HL-60/S4 (cell line): Measurements from ENCODE around the gene RGP1.

Experiments used
- in situ Hi-C: fragments of 300-500 bp; cut with MboI; formaldehyde crosslinking; loops from 2 replicates; pipeline ENCODE4 v1.14.3; 2022; ENCODE audit warnings: low sequenced_read_pairs

The RGP1 gene

DNA sequence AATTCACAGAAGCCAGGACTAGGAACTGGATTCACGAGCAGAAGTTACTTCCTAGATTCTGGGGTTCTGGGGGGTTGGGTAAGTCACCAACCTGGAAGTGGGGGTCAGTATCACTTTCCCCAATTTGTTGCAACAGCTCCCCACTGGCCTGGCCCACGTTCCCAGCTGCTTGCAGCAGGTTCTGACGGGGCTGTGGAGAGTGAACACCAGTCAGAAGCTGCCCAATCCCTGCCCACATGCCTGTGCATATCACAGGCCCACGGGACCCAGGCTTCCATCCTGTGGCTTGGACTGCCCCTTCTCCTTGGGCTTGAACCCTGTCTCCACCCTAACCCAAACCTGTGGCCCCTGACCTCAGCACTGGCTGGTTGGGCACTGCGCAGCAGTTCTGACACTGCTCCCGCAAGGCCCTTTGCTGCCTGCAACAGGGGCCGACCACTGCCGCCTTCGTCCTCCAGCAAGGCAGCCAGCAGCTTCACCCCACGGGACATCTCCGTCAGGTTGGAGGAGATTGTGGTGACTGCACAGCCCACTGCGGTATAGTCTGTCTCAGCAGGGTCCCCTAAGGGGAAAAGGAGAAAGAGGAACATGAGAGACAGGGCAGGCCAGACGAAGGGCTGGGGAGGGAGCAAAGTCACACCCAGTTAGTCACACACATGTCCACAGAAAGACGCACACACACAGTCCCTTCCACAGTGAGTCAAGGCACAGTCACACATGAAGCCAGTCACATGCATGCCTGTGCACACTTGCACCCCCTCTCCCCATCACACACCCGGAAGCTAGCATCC is 30.2 kb upstream of the RGP1 start:
- in situ Hi-C loops: no loop called here

GRCh38 chr9:35719546-35719945 is 29.5 kb upstream of the RGP1 start:
- in situ Hi-C loops: no loop called here

DNA sequence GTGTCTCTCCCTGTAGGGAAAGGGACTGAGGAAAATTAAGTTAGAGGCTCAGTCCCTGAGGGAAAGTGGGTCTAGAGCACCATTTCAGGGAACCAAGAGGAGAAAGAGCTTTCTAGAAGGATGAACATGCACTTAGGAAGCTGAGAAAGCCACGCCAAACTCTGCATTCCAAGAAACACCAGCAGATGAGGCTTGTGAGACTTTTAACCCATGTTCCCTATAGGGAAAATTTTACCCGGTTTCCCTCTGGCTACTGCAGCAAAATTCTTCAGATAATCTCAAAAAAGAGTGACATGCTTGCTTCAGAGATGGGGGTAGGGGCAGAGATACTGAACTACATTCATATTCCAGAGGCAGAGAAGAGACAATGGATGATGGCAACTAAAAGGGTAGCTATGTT is 25.7 kb upstream of the RGP1 start:
- in situ Hi-C loops: no loop called here

DNA sequence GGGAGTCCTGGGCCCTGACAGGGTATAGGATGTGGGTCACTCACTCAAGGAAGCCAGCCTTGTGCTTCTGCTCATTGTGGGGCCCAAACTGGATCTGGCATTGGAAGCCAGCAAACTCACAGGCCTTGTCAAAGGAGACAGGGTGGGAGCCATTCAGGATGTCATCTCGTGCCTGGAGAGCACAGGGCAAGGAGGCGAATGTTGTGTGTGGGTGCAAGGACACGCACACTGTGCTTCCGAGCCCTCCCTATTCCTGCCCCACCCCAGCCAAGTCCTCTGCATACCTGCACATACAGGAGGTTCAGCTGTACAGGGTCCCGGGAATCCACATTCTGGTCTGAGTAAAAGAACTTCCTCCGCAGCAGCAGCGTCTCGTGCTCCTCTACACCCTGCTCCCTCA is 25.2 kb upstream of the RGP1 start:
- in situ Hi-C loops: no loop called here

- in situ Hi-C loops: loop anchor here (5.0 kb wide), 1 partner anchor 68 kb away; the partner anchor contains the start of genes CCDC107 and RMRP
Measured at GRCh38 chr9:35725362-35725761, 23.7 kb upstream of the RGP1 start.

- in situ Hi-C loops: loop anchor here (5.0 kb wide), 1 partner anchor 70 kb away; the partner anchor contains the start of genes CCDC107 and RMRP
Measured at GRCh38 chr9:35726931-35727330, 22.2 kb upstream of the RGP1 start.

GRCh38 chr9:35727676-35728040 is 21.4 kb upstream of the RGP1 start:
- in situ Hi-C loops: loop anchor here (5.0 kb wide), 1 partner anchor 70 kb away; the partner anchor contains the start of genes CCDC107 and RMRP

DNA sequence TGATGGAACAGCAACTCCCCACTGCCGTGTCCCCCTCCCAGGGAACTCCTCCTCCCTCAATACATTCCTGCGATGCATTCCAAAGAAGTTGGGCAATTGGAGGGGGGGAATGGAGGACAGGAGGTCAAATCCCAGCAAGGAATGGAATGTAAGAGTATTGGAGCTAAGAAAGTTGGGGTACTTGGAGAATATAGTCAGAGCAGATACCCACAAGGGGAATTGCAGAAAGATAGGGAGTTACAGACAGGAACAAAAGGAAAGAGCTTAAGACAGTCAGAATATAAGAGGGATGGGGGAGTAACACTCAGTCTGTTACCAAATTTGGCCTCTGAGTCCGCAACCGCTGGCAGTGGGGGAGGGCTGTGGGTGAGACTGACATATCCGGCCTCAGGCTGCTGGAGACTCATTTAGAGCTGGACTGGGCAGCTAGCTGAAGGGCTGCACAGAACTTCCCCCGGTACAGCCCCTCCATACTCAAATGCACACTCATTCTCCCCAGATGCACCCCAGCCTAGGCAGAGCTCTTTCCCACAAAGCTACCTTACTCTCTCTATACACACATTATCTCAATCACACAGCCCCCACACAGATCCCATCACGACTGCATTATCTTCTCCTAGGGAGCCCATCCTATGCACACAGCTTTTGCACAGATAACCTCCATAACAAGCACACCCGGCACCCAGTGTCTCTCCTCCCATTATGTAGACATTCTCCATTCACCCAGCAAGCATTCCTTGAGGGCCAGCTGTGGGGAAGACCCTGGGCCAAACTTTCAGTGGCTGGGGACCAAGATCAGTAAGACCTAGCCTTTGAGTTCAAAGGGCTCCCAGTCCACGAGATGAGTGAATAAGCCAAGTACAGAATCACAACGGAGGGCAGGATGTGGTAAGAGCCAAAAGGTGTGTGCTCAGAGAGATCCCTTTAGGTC is 20.8 kb upstream of the RGP1 start:
- in situ Hi-C loops: loop anchor here (5.0 kb wide), 1 partner anchor 71 kb away; the partner anchor contains the start of genes CCDC107 and RMRP

DNA sequence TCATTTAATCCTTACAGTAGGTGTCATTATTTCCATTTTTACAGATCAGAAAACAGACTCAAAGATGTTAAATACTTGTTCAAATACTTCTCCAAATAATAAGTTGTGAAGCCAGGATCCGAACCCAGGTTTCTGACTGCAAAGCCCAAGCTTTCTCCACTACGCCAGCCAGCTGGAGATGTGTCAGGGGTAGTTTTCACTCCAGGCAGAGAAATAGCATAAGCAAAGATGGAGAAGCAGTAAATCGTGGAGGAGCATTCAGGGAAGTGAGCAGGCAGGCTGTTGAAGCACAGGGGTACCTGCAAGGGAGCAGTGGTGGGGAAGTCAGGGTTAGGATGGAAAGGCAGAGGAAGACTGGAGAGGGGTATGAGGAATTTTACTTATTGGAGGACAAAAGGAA is 20.0 kb upstream of the RGP1 start:
- in situ Hi-C loops: loop anchor here (5.0 kb wide), 1 partner anchor 72 kb away; the partner anchor contains the start of genes CCDC107 and RMRP

DNA sequence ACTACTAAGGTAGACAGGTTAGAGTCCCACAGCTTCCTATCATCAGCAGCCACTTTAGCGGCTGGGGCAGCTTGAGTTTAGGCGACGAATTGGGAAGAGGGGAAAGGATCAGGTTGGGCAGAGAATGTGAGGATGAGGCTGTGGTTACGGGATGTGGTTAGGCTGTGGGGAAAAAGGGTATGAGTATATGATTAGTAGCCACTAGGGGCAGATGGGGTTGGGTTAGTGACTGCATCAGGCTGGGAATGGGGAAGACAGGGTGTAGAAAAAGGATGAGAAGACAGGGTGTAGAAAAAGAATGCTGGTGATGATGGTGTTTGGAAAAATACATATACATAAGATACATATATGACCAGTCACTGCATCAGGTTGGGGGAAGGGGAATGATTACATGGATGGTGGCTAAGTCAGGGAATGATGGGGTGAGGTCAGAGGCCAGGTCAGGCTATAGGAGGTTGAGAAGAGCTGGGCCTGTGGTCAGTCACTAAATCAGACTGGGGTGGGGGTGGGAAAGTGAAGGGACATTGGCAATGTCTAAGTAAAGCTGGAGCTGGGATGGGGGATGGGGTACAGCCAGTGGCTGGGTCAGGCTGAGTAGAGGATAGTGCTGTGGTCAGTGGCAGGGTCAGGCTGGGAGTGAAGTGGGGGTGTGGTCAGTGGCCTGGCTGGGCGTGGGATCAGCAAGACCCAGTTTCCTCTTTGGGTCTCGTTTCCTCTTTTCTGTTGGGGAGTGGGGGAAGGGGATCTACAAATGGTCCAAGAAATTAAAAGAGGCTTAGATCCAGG is 19.2 kb upstream of the RGP1 start:
- in situ Hi-C loops: loop anchor here (5.0 kb wide), 1 partner anchor 73 kb away; the partner anchor contains the start of genes CCDC107 and RMRP

DNA sequence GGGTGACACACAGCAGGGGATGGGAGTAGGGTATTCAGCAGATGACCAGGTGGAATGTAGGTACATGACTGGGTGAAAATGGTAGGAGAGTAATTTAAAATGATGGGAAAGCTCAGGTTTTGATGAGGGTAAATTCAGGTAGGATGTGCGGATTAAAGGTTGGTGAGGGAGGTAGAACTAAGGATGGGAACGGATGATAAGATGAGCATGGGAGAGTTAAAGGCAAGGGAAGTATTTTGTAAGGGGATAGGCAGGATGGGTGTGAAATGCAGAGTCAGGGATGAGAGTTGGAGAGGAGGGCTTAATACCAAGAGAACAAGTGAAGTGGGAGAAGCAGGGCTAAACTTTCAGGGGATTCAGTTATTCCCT is 18.6 kb upstream of the RGP1 start:
- in situ Hi-C loops: no loop called here

- in situ Hi-C loops: no loop called here
Measured at GRCh38 chr9:35731415-35732184, 17.5 kb upstream of the RGP1 start.

DNA sequence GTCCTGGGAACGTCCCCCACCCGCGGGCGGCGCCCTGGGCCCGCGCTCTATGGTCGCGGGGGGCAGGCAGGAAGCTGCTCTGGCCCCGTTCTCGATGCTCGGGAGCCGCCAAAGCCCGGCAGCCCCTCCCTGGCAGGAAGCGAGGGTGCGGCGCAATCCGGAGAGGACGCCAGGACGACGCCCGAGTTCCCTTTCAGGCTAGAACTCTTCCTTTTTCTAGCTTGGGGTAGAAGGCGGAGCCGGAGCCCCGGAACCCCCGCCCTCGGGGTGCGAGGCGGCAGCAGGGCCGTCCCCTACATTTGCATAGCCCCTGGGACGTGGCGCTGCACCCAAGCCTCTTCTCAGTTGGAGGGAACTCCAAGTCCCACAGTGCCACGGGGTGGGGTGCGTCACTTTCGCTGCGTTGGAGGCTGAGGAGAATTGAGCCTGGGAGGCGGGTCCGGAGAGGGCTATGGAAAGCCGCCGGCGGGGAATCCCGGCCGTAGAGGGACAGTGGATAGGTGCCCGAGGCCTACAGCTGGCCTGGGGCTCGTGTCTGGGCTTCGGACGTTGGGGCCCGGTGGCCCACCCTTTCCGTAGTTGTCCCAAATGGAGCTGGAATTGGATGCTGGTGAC is 16.8 kb upstream of the RGP1 start, which contains the start of the genes CREB3 and TLN1:
CREB3 (plus strand) TSS at position 482 of the 615 bp plus-strand sequence; CDS start at position 589, 107 bp downstream.
TLN1 (minus strand) TSS at position 11 of the 615 bp plus-strand sequence. CDS start 6,501 bp downstream, outside the sequence.
- in situ Hi-C loops: no loop called here

DNA sequence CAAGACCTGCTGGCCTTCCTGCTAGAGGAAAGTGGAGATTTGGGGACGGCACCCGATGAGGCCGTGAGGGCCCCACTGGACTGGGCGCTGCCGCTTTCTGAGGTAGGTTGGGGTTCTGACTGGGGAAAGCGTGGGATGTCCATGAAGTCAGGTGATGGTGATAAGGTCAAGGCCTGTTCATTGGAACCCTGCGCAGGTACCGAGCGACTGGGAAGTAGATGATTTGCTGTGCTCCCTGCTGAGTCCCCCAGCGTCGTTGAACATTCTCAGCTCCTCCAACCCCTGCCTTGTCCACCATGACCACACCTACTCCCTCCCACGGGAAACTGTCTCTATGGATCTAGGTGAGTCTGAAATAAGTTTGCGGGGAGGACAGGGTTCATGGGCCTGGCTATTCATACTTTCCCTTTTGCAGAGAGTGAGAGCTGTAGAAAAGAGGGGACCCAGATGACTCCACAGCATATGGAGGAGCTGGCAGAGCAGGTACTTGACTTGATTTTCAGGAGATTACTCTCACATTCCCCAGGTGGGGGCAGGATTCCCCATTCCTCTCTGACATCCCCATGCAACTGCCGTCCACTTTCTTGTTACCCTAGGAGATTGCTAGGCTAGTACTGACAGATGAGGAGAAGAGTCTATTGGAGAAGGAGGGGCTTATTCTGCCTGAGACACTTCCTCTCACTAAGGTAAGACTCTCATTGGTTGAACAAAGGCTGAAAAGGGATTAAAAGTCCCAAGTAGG is 16.1 kb upstream of the RGP1 start:
- in situ Hi-C loops: no loop called here

GRCh38 chr9:35734096-35734495 is 15.0 kb upstream of the RGP1 start:
- in situ Hi-C loops: no loop called here

DNA sequence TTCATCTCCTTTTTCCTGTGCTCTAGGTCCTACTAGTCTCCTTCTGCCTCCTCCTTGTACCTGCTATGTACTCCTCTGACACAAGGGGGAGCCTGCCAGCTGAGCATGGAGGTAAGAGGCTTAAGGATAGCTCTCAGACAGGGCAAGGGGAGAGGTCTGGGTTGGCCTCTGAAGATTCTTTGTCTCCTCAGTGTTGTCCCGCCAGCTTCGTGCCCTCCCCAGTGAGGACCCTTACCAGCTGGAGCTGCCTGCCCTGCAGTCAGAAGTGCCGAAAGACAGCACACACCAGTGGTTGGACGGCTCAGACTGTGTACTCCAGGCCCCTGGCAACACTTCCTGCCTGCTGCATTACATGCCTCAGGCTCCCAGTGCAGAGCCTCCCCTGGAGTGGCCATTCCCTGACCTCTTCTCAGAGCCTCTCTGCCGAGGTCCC is 12.9 kb upstream of the RGP1 start:
- in situ Hi-C loops: no loop called here

- in situ Hi-C loops: no loop called here
Measured at GRCh38 chr9:35737143-35737542, 11.9 kb upstream of the RGP1 start.

DNA sequence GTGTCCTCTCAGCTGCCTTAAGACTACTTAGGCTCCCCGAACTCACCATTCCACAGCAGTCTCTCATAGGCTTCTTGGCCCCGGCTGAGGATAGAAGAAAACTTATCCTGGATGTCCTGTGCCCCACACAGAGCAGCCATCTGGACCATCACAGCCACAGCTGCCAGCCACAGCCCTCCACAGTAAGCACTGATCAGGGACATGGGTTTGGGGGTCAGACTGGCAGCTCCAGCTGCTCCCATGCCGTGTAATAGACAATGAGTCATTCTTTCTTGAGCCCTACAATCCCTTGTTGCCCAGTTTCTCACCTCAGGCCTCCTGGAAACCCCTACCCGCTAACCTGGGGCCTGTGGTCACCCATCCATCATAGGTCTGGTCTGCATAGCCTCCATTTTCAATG is 10.9 kb upstream of the RGP1 start:
- in situ Hi-C loops: no loop called here

GRCh38 chr9:35738924-35739323 is 10.2 kb upstream of the RGP1 start:
- in situ Hi-C loops: no loop called here
